SK-N-SH (cell line): ENCODE measurements around the gene TMEM106A. TPM values are rescaled to one million over a fixed set of nuclear protein-coding genes. Genes with fewer than 3 reads are reported as not detected.

Experiments
- CTCF ChIA-PET: fragments of 300-600, 350-600 bp; formaldehyde crosslinking; extraction: SDS; loops from one replicate; lab custom pipeline; 2021; lab: Yijun Ruan, JAX
- POLR2A ChIA-PET: fragments of 350-600 bp; sonication (Branson Sonifier 250); formaldehyde crosslinking; extraction: SDS; loops from one replicate; lab custom pipeline; 2020; ENCODE audit warnings: antibody characterized with exemption, inconsistent platforms; lab: Yijun Ruan, JAX
- DNase-seq: peaks from one replicate; pipeline ENCODE4 v3.0.0; 2012
- H2AFZ ChIP-seq: fragments of 200-600 bp; sonication (generic); 2 replicates; pipeline ENCODE4 v1.8.1; 2016; ENCODE audit warnings: antibody characterized with exemption, mild to moderate bottlenecking, low read depth
- H3F3A ChIP-seq: fragments of 200-600 bp; sonication (generic); replicated peaks from 2 replicates; pipeline ENCODE3; 2016; ENCODE audit warnings: antibody characterized with exemption, mild to moderate bottlenecking; ENCODE audit not compliant: insufficient read depth
- H3K27ac ChIP-seq, 2 experiments: fragments of 200-500 bp in 1 of 2; fragments of 200-600 bp in 1 of 2; sonication (Bioruptor generic) in 1 of 2; sonication (generic), shearing (Covaris generic) in 1 of 2; 2 replicates each; pipeline versions ENCODE4 v1.5.1 to v1.6.1; 2014 to 2016; ENCODE audit warnings: low read depth in 2 of 2, inconsistent platforms in 1 of 2, low read length in 1 of 2, mild to moderate bottlenecking in 1 of 2, mixed read lengths in 1 of 2
- H3K27me3 ChIP-seq: fragments of 200-600 bp; sonication (generic), shearing (Covaris generic); 2 replicates; pipeline ENCODE4 v1.6.1; 2016; ENCODE audit warnings: mixed run types; ENCODE audit not compliant: insufficient read depth
- H3K36me3 ChIP-seq, 2 experiments: fragments of 200-500 bp in 1 of 2; fragments of 200-600 bp in 1 of 2; sonication (Bioruptor generic) in 1 of 2; sonication (generic) in 1 of 2; replicated peaks in 1 of 2; 2 replicates each; pipeline versions ENCODE3 to v1.5.1; 2014 to 2016; ENCODE audit warnings: low read length in 1 of 2, mild to moderate bottlenecking in 1 of 2; ENCODE audit not compliant: insufficient read depth in 2 of 2, control insufficient read depth in 1 of 2
- H3K4me1 ChIP-seq, 2 experiments: fragments of 200-500 bp in 1 of 2; fragments of 200-600 bp in 1 of 2; sonication (Bioruptor generic) in 1 of 2; sonication (generic), shearing (Covaris generic) in 1 of 2; 2 replicates each; pipeline versions ENCODE4 v1.5.1 to v1.6.1; 2014 to 2016; ENCODE audit warnings: low read depth in 1 of 2, low read length in 1 of 2, mixed run types in 1 of 2; ENCODE audit not compliant: insufficient read depth in 2 of 2, control insufficient read depth in 1 of 2
- H3K4me2 ChIP-seq: fragments of 200-600 bp; sonication (generic), shearing (Covaris generic); 2 replicates; pipeline ENCODE4 v1.6.1; 2017; ENCODE audit warnings: mixed run types
- H3K4me3 ChIP-seq, 2 experiments: fragments of 200-500 bp in 1 of 2; fragments of 200-600 bp in 1 of 2; sonication (Bioruptor generic) in 1 of 2; sonication (generic), shearing (Covaris generic) in 1 of 2; 2 replicates each; pipeline versions ENCODE4 v1.5.1 to v1.8.1; 2014 to 2016; ENCODE audit warnings: low read depth in 2 of 2, inconsistent platforms in 1 of 2, low read length in 1 of 2, mild to moderate bottlenecking in 1 of 2, mixed read lengths in 1 of 2, moderate library complexity in 1 of 2
- H3K79me2 ChIP-seq: fragments of 200-600 bp; sonication (generic); 2 replicates; pipeline ENCODE4 v1.8.1; 2017; ENCODE audit warnings: mild to moderate bottlenecking; ENCODE audit not compliant: insufficient read depth
- H3K9ac ChIP-seq: fragments of 200-600 bp; sonication (generic); 2 replicates; pipeline ENCODE4 v1.6.1; 2017; ENCODE audit warnings: mixed run types
- H3K9me2 ChIP-seq: fragments of 200-600 bp; sonication (generic); 2 replicates; pipeline ENCODE4 v1.6.1; 2017; ENCODE audit warnings: mixed run types
- H3K9me3 ChIP-seq: fragments of 200-600 bp; sonication (generic); 2 replicates; pipeline ENCODE4 v1.6.1; 2017; ENCODE audit warnings: mixed run types, mild to moderate bottlenecking, moderate library complexity
- H4K20me1 ChIP-seq: fragments of 200-600 bp; sonication (generic); 2 replicates; pipeline ENCODE4 v1.6.1; 2017; ENCODE audit warnings: mild to moderate bottlenecking, mixed run types; ENCODE audit not compliant: insufficient read depth
- CHD2 ChIP-seq: fragments of 150-350 bp; IDR thresholded peaks from 2 replicates; pipeline ENCODE4 v1.6.1; 2018; ENCODE audit warnings: low read length; ENCODE audit not compliant: partially characterized antibody
- GABPA ChIP-seq: IDR thresholded peaks from 2 replicates; pipeline ENCODE4 v1.4.0; 2012; ENCODE audit warnings: low read depth, mild to moderate bottlenecking
- SIN3A ChIP-seq: IDR thresholded peaks from 2 replicates; pipeline ENCODE4 v1.6.1; 2012; ENCODE audit warnings: low read depth, mild to moderate bottlenecking, low read length, moderate library complexity, borderline replicate concordance
- SMC3 ChIP-seq: IDR thresholded peaks from 2 replicates; pipeline ENCODE4 v1.6.1; 2012; ENCODE audit warnings: low read depth, low read length, improper control_type of control experiment
- WGBS: methylation state at CpG from one replicate; pipeline ENCODE4 v1.1.6; 2017; ENCODE audit warnings: low lambda C conversion rate; 5-methylcytosine and 5-hydroxymethylcytosine counted together
- polyA plus RNA-seq, 3 experiments: library from polyadenylated mRNA; depleted of rRNA; stranded (reverse); fragments of >200 nt; gene quantifications; 2 replicates each; pipeline ENCODE4 v1.2.3, GENCODE V29; 2012
- TF ChIP-seq, protein P1 (sequence below): fragments of 150-350 bp; IDR thresholded peaks from 2 replicates; pipeline ENCODE4 v1.6.1; 2016; ENCODE audit warnings: mild to moderate bottlenecking, low read depth, low read length
- TF ChIP-seq, protein P2 (sequence below): IDR thresholded peaks from 2 replicates; pipeline ENCODE4 v1.4.0; 2012; ENCODE audit warnings: low read depth, borderline replicate concordance

The TMEM106A gene
- polyA plus RNA-seq, 1 of the 3 experiments (the other 2 are of a cell fraction) = 0.12 TPM

DNA sequence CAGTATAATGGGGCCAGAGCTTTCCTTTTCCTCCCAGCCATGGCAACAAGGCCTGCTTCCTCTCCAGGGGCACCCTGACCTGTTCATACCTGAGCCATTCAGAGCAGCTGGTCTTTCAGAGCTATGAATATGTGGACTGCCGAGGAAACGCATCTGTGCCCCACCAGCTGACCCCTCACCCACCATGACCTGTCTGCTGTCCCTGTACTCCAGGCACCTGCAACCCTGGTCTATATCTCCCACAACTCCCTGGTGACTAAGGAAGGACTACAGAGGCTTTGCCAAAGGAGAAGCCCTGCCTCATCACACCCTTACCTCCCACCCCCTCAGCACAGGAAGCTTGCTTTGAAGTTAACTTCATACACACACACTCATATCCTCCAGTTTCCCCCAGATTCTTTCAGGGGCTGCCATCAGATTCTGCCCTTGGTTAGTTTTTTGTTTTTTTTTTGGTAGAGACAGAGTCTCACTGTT lies 6.0 kb downstream of the TMEM106A start (continued):
- TF ChIP-seq, protein P1, sequence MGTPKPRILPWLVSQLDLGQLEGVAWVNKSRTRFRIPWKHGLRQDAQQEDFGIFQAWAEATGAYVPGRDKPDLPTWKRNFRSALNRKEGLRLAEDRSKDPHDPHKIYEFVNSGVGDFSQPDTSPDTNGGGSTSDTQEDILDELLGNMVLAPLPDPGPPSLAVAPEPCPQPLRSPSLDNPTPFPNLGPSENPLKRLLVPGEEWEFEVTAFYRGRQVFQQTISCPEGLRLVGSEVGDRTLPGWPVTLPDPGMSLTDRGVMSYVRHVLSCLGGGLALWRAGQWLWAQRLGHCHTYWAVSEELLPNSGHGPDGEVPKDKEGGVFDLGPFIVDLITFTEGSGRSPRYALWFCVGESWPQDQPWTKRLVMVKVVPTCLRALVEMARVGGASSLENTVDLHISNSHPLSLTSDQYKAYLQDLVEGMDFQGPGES = no peak

DNA sequence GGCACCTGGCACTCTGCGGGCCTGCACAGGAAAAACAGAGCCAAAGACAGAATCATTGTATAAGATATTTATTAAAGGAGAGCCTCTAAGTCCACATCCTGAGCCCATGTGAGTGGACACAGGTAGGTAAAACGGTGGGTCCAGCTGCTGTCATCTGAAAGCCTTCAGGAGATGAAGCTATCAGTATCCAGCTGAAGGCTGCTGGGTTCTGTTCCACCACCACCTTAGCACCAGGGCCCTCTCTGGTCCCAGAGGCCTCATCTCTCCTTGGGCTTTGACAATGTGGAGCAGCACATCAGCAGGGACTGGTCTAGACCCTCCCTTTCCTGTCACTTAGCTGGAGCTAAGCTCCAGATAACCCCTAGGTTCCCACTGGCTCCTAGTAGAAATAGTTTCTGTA lies 7.3 kb downstream of the TMEM106A start:
- ChIA-PET CTCF (no interaction called here), POLR2A (interaction anchor here (0.9 kb wide), 1 partner anchor 97 kb away, joined by 4 read pairs; no protein-coding TSS in a partner anchor)
- Histone ChIP-seq H3K4me3 (no peak overlapping the region), H4K20me1 (no peaks in the 10 kb centered on the region), H2AFZ (no peak overlapping the region), H3F3A (no peaks in the 10 kb centered on the region), H3K4me2 (no peak overlapping the region), H3K27ac (no peak overlapping the region), H3K9me2 (no peaks in the 10 kb centered on the region), H3K9ac (no peak overlapping the region), H3K36me3 (no peaks in the 10 kb centered on the region), H3K79me2 (no peaks in the 10 kb centered on the region), H3K27me3 (no peaks in the 10 kb centered on the region), H3K9me3 (no peaks in the 10 kb centered on the region), H3K4me1 (no peaks in the 10 kb centered on the region)
- no peak for DNase-seq
- WGBS = 70% methylated on average over 2 of the region's 2 CpGs
- TF ChIP-seq SIN3A = no peak

DNA sequence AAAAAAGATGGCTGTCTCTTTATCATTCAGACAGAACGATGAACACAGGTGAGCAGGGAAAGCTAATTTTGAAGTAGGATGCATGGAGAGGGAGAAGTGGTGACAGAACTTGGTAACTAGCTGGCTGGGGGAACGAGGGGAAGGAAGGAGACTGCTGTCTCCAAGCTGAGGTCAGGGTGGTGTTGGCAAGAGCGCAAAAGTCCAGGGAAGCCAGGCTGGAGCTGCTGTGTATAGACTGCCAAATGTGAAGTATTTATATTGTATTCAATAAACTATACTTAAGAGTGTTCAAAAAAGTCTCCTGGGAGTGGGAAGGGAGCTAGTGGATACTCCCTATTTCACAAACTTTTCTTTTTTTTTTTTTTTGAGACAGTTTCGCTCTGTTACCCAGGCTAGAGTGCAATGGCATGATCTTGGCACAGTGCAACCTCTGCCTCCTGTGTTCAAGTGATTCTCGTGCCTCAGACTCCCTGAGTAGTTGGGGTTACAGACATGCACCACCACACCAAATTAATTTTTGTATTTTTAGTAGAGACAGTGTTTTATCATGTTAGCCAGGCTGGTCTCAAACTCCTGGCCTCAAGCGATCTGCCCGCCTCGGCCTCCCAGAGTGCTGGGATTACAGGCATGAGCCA lies 8.2 kb downstream of the TMEM106A start:
- H3K27ac ChIP-seq = no peak overlapping the region
- no peaks in the 10 kb centered on the region for H3K9me2 ChIP-seq
- DNase-seq = no peak
- no peak overlapping the region for H3K4me3 ChIP-seq
- TF ChIP-seq, protein P2, sequence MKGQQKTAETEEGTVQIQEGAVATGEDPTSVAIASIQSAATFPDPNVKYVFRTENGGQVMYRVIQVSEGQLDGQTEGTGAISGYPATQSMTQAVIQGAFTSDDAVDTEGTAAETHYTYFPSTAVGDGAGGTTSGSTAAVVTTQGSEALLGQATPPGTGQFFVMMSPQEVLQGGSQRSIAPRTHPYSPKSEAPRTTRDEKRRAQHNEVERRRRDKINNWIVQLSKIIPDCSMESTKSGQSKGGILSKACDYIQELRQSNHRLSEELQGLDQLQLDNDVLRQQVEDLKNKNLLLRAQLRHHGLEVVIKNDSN = no peak
- TF ChIP-seq GABPA (no peak), CHD2 (no peak), SMC3 (no peak)
- TF ChIP-seq, protein P1 = no peak
- no peak overlapping the region for H3K4me2 ChIP-seq
- no peaks in the 10 kb centered on the region for H3K4me1 ChIP-seq
- ChIA-PET CTCF (interaction anchor here (0.6 kb wide), 1 partner anchor 104 kb away, joined by 3 read pairs; no protein-coding TSS in a partner anchor), POLR2A (interaction anchor here (0.9 kb wide), 1 partner anchor 51 kb away, joined by 3 read pairs; no protein-coding TSS in a partner anchor)
- no peaks in the 10 kb centered on the region for H3K36me3 ChIP-seq
- no peaks in the 10 kb centered on the region for H3K79me2 ChIP-seq
- 78% methylated on average over 8 of the region's 8 CpGs for WGBS
- H3K9me3 ChIP-seq = no peaks in the 10 kb centered on the region
- H3F3A ChIP-seq = no peaks in the 10 kb centered on the region
- H3K27me3 ChIP-seq = no peaks in the 10 kb centered on the region
- H2AFZ ChIP-seq = no peak overlapping the region
- H4K20me1 ChIP-seq = no peaks in the 10 kb centered on the region
- no peak overlapping the region for H3K9ac ChIP-seq
